Upper lobe of right lung (tissue), 1 donor: ENCODE data around the gene BICD2. TPM values are rescaled to one million over a fixed set of nuclear protein-coding genes. Genes with fewer than 3 reads are reported as not detected.

Source experiments
- ATAC-seq: fragments of 200-7000 bp; cut with Tn5 transposase; one replicate; pipeline ENCODE4 v1.9.1; 2020; ENCODE audit warnings: mild to moderate bottlenecking, moderate library complexity
- DNase-seq: peaks from one replicate; pipeline ENCODE4 v3.0.0-alpha.2; 2020
- H3K27ac ChIP-seq: fragments of 200-600 bp; one replicate; pipeline ENCODE4 v1.8.0; 2022
- H3K27me3 ChIP-seq: fragments of 200-600 bp; one replicate; pipeline ENCODE4 v1.8.0; 2022; ENCODE audit warnings: mild to moderate bottlenecking
- H3K36me3 ChIP-seq: fragments of 200-600 bp; one replicate; pipeline ENCODE4 v1.8.0; 2022
- H3K4me1 ChIP-seq: fragments of 200-600 bp; one replicate; pipeline ENCODE4 v1.8.0; 2022
- H3K4me3 ChIP-seq: fragments of 200-600 bp; one replicate; pipeline ENCODE4 v1.8.0; 2022; ENCODE audit warnings: mild to moderate bottlenecking
- H3K9me3 ChIP-seq: fragments of 200-600 bp; one replicate; pipeline ENCODE4 v1.8.0; 2022
- intact Hi-C: fragments of 100-400 bp; cut with DNase I; formaldehyde crosslinking; loops from one replicate; pipeline ENCODE4 v1.11.0; 2022
- total RNA-seq: library from RNA; stranded (reverse); fragmentation: NEBNext Ultra II Directional; extraction: Animal tissue kit (Norgen Biotek cat#: 25700); gene quantifications from one replicate; pipeline ENCODE4 v1.2.1, GENCODE V29; 2021
- TF ChIP-seq, protein P1 (sequence below): fragments of 200-600 bp; IDR thresholded peaks from one replicate; pipeline ENCODE4 v1.8.0; 2022; ENCODE audit warnings: antibody characterized with exemption
- donor health status: DM: no; HTN: yes; CAD: no; lungs with severe emphysema.

Gene BICD2
- total RNA-seq, 1 donor from 2014 or later, result 38.6 TPM

DNA sequence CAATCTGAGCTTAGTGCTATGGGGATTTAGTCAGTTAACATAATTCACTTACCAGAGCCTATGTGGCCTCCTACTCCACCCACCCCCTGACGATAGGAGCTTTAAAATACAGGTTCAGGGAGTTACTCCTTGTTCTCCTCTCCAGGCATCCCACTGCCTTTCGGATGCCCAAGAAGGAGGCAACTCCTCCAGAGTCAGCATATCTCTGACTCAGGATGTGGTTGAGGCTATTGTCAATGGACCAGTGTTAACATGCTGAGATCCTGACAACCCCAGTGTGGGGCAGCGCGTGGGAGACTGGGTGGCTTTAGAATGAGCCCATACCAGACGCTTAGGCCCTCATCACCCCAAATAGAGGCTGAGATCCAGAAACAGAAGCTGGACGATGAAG lies 27.4 kb downstream of the BICD2 start:
- H3K4me1 ChIP-seq, result peaks cover 44% of the 10 kb centered on the region
- H3K9me3 ChIP-seq, result no peaks in the 10 kb centered on the region
- no peak for DNase-seq
- TF ChIP-seq, protein P1, sequence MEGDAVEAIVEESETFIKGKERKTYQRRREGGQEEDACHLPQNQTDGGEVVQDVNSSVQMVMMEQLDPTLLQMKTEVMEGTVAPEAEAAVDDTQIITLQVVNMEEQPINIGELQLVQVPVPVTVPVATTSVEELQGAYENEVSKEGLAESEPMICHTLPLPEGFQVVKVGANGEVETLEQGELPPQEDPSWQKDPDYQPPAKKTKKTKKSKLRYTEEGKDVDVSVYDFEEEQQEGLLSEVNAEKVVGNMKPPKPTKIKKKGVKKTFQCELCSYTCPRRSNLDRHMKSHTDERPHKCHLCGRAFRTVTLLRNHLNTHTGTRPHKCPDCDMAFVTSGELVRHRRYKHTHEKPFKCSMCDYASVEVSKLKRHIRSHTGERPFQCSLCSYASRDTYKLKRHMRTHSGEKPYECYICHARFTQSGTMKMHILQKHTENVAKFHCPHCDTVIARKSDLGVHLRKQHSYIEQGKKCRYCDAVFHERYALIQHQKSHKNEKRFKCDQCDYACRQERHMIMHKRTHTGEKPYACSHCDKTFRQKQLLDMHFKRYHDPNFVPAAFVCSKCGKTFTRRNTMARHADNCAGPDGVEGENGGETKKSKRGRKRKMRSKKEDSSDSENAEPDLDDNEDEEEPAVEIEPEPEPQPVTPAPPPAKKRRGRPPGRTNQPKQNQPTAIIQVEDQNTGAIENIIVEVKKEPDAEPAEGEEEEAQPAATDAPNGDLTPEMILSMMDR, result no peak
- no peaks in the 10 kb centered on the region for H3K27me3 ChIP-seq
- no peak for ATAC-seq
- intact Hi-C loops, result no loop called here
- H3K27ac ChIP-seq, result no peak overlapping the region
- no peaks in the 10 kb centered on the region for H3K36me3 ChIP-seq
- no peak overlapping the region for H3K4me3 ChIP-seq

DNA sequence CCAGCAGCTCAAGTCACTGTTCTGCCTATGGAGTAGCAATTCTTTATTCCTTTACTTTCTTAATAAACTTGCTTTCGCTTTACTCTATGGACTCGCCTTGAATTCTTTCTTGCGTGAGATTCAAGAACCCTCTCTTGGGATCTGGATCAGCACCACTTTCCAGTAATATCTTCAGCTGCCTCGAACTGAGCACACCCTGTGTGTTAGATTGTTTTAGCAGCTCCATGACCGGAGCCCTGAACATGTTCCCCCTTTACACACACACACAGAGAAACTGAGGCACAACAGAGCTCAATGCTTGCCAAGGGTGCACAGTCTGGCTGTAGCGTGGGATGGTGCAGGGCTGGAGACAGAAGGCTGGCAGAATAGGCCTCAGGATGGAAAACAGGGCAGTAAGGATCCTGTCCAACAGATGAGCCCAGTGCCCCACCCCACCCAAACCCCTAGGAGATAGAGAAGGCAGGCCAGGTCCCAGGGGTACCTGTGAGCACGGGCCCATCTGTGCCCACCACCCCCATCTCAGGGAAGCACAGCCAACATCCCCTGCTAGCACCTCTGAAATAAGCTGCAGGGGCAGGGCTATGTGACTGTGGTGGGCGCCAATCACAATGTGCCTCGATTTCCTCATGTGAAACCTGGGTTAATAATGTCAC lies 27.9 kb downstream of the BICD2 start:
- H3K9me3 ChIP-seq, result no peaks in the 10 kb centered on the region
- no peaks in the 10 kb centered on the region for H3K36me3 ChIP-seq
- intact Hi-C loops, result no loop called here
- H3K4me1 ChIP-seq, result peaks cover 41% of the 10 kb centered on the region
- TF ChIP-seq, protein P1, result no peak
- DNase-seq (peak; percentile 40), ATAC-seq (no peak)
- no peak overlapping the region for H3K4me3 ChIP-seq
- H3K27ac ChIP-seq, result no peak overlapping the region
- H3K27me3 ChIP-seq, result no peaks in the 10 kb centered on the region

DNA sequence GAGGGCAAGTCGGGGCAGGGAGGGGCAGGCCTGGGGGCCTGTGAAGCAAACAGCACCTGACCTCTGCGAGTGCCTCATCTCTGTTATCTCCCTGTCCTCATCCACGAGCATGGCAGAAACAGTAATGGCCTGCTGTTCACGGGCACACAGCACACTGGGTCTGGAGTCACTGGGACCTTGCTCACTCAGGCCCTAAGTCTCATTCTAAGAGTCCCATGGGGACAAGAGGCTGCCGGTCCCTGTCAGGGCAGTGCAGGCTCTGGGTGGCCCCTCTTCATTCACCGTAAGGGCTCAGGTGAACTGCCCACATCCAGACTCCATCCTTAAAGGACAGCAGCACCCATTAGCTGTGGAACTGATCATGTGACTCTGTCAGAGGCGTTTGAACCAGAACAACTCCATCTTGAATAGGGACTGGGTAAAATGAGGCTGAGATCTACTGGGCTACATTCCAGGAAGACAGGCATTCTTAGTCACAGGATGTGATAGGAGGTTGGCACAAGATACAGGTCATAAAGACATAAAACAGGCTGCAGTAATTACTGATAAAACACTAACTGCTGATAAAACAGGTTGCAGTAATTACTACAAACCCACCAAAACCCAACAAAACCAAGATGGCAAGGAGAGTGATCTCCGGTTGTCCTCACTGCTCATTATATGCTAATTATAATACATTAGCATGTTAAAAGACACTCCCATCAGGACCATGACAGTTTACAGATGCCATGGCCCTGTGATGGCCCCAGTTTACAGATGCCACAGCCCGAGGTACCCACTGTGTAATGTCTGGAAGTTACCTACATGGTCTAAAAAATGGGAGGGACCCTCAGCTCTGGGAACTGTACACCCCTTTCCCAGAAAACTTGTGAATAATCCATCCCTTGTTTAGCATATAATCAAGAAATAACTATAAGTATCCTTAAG lies 28.7 kb downstream of the BICD2 start:
- Histone ChIP-seq H3K9me3 (no peaks in the 10 kb centered on the region), H3K36me3 (no peaks in the 10 kb centered on the region), H3K4me3 (no peak overlapping the region), H3K4me1 (peaks cover 33% of the 10 kb centered on the region), H3K27ac (no peak overlapping the region), H3K27me3 (no peaks in the 10 kb centered on the region)
- intact Hi-C loops, result no loop called here
- DNase-seq (no peak), ATAC-seq (no peak)
- TF ChIP-seq, protein P1, result no peak

DNA sequence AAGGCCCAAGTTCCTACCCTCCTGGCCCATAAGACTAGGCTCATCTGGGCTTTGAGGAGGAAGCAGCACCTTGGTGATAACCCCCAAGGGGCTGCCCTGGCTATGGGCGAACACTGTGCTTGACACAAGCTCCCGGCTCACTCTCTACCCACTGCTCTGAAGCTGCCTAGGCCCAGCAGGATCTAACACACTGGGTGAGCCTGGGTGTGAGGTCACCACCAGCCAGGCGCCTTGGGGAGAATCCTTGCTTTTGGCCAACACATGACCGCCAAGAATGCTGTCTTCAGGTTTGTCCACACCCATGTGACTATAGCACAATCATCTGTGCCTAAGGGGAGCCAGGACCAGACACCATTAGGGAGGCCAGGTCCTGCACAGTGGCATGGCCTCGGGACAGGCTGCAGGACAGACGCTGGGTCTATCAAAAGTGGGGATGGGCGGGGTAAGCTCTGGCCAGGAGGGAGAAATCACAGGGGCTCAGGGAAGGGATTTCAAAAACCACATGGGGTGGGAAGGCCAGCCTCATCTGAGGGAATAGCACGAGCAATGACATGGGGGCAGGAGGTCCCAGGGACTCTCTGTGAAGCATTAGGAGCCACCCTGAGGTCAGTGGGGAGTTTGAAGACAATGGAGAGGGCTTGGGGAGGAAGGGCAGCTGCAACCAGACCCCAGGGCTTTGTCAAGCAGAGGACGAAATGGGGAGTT lies 29.6 kb downstream of the BICD2 start:
- Histone ChIP-seq H3K36me3 (no peaks in the 10 kb centered on the region), H3K4me3 (no peak overlapping the region), H3K9me3 (no peaks in the 10 kb centered on the region), H3K4me1 (peaks cover 25% of the 10 kb centered on the region), H3K27ac (no peak overlapping the region), H3K27me3 (no peaks in the 10 kb centered on the region)
- TF ChIP-seq, protein P1, result no peak
- no peak for ATAC-seq
- intact Hi-C loops, result no loop called here
- peak; percentile 44 for DNase-seq

DNA sequence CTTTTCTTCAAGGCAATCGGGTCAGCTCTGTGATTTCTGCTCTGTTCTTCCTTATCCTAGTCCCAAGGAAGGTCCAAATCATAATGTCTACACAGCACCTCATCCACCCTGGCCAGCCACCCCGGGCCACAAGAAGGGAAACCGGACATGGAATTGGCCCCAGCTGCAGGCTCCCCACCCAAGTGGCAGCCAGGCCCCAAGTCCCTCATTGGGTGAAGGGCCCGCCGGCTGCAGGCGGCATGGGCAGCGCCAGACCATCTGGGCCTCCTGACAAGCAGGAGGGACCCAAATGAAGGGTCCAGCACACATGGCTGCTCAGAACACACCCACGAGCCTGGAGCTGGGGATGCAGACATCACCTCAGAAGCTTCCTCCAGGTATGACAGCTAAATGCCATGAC lies 33.7 kb downstream of the BICD2 start:
- Histone ChIP-seq H3K4me3 (no peak overlapping the region), H3K4me1 (peaks cover 6% of the 10 kb centered on the region), H3K36me3 (peaks cover 13% of the 10 kb centered on the region), H3K27me3 (no peaks in the 10 kb centered on the region), H3K9me3 (no peaks in the 10 kb centered on the region), H3K27ac (no peak overlapping the region)
- intact Hi-C loops, result no loop called here
- DNase-seq, result peak; percentile 57
- ATAC-seq, result no peak
- TF ChIP-seq, protein P1, result no peak
